Neutrophil (primary cell): ENCODE results near the gene TOP2B.

Experiments used
- H3K27ac ChIP-seq: fragments of 200-600 bp; sonication (generic); 2 replicates; pipeline ENCODE4 v1.5.1; 2016; ENCODE audit warnings: mild to moderate bottlenecking, moderate library complexity
- H3K27me3 ChIP-seq: fragments of 200-600 bp; sonication (generic); 2 replicates; pipeline ENCODE4 v1.6.0; 2016; ENCODE audit warnings: mild to moderate bottlenecking
- H3K36me3 ChIP-seq: fragments of 200-600 bp; sonication (generic); 2 replicates; pipeline ENCODE4 v1.5.1; 2017
- H3K4me1 ChIP-seq, 2 experiments: fragments of 200-600 bp in 1 of 2; sonication (generic) in 1 of 2; 1 replicate in 1 of 2; 2 replicates in 1 of 2; pipeline versions ENCODE4 v1.5.1 to v1.6.1; 2013 to 2016; ENCODE audit warnings: low read depth in 1 of 2, low read length in 1 of 2, mild to moderate bottlenecking in 1 of 2, moderate library complexity in 1 of 2; ENCODE audit not compliant: control insufficient read depth in 1 of 2, insufficient read depth in 1 of 2
- H3K4me3 ChIP-seq, 2 experiments: fragments of 200-600 bp in 1 of 2; sonication (generic) in 1 of 2; 1 replicate in 1 of 2; 2 replicates in 1 of 2; pipeline ENCODE4 v1.5.1; 2013 to 2016; ENCODE audit warnings: low read depth in 1 of 2, low read length in 1 of 2, mild to moderate bottlenecking in 1 of 2, moderate library complexity in 1 of 2
- H3K9me3 ChIP-seq: fragments of 200-600 bp; sonication (generic); 2 replicates; pipeline ENCODE4 v1.5.1; 2016
- TF ChIP-seq, protein P1 (sequence below): fragments of 200-600 bp; sonication (generic); IDR thresholded peaks from 2 replicates; pipeline ENCODE4 v1.5.1; 2016; ENCODE audit warnings: antibody characterized with exemption

Gene TOP2B

DNA sequence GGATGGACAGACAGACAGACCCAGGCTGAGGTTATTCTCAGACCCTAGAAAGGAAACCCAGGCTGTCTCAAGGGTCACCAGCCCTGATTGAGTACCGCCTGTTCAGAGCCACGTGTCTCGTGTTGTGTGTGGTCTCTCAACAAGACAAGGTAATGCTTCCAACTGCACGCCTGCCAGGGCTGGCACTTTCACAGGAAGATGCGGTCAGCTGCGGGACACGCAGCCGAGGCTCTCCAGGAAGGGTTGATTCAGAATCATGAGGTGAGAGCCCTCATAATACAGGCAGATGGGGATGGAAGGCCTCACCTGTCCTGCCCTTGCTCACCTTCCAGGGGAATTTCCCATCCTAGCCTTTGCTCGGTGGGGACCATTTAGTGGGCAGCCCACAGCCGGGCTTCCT lies 81.4 kb downstream of the TOP2B start:
- no peak overlapping the region for H3K27ac ChIP-seq
- H3K4me3 ChIP-seq = no peak overlapping the region
- no peaks in the 10 kb centered on the region for H3K36me3 ChIP-seq
- H3K27me3 ChIP-seq = no peaks in the 10 kb centered on the region
- H3K4me1 ChIP-seq = no peaks in the 10 kb centered on the region
- TF ChIP-seq, protein P1, sequence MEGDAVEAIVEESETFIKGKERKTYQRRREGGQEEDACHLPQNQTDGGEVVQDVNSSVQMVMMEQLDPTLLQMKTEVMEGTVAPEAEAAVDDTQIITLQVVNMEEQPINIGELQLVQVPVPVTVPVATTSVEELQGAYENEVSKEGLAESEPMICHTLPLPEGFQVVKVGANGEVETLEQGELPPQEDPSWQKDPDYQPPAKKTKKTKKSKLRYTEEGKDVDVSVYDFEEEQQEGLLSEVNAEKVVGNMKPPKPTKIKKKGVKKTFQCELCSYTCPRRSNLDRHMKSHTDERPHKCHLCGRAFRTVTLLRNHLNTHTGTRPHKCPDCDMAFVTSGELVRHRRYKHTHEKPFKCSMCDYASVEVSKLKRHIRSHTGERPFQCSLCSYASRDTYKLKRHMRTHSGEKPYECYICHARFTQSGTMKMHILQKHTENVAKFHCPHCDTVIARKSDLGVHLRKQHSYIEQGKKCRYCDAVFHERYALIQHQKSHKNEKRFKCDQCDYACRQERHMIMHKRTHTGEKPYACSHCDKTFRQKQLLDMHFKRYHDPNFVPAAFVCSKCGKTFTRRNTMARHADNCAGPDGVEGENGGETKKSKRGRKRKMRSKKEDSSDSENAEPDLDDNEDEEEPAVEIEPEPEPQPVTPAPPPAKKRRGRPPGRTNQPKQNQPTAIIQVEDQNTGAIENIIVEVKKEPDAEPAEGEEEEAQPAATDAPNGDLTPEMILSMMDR = no peak
- H3K9me3 ChIP-seq = no peaks in the 10 kb centered on the region

DNA sequence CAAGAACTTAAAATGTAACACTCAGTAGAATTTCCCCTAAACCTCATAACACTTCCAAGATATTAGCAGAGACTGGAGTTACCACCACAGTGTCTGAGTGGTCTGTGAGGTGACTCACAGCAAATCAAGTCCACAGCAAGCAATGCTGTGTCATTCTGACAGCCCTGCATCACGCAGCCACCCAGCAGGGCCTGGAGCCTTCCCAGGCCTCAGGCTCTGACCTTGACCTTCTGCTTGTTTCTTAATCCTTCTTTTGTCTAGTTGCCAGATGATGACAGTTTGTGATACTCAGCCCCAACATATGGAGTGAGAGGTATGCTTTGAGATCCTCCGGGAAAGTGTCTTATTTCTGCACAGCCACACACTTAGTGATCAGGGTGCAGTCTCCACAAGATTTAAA lies 82.5 kb downstream of the TOP2B start:
- Histone ChIP-seq H3K27me3 (no peaks in the 10 kb centered on the region), H3K36me3 (no peaks in the 10 kb centered on the region), H3K27ac (no peak overlapping the region), H3K4me3 (no peak overlapping the region), H3K4me1 (no peaks in the 10 kb centered on the region), H3K9me3 (no peaks in the 10 kb centered on the region)
- TF ChIP-seq, protein P1 = no peak

- no peaks in the 10 kb centered on the region for H3K36me3 ChIP-seq
- H3K27me3 ChIP-seq = no peaks in the 10 kb centered on the region
- no peaks in the 10 kb centered on the region for H3K9me3 ChIP-seq
- no peak overlapping the region for H3K27ac ChIP-seq
- H3K4me1 ChIP-seq = no peaks in the 10 kb centered on the region
- TF ChIP-seq, protein P1 = no peak
- H3K4me3 ChIP-seq = no peak overlapping the region
Measured at GRCh38 chr3:25581823-25582222, 82.9 kb downstream of the TOP2B start.

GRCh38 chr3:25581335-25581734 lies 83.4 kb downstream of the TOP2B start:
- no peaks in the 10 kb centered on the region for H3K9me3 ChIP-seq
- no peaks in the 10 kb centered on the region for H3K27me3 ChIP-seq
- TF ChIP-seq, protein P1 = no peak
- no peak overlapping the region for H3K27ac ChIP-seq
- no peaks in the 10 kb centered on the region for H3K36me3 ChIP-seq
- no peak overlapping the region for H3K4me3 ChIP-seq
- H3K4me1 ChIP-seq = no peaks in the 10 kb centered on the region

DNA sequence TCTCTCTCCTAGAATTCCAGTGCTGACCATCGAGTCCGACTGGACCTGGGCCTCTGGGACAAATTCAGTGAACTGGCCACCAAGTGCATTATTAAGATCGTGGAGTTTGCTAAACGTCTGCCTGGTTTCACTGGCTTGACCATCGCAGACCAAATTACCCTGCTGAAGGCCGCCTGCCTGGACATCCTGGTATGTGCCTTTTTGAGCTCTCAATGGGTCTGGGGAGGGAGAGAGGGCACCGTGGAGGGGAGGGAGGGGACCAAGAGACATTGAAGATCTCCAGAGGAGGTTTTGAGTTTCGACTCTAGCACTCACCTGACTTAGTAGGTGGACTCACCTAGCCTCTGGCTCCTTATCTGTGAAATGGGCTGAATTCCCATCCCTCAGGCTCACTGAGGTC lies 84.2 kb downstream of the TOP2B start:
- H3K4me3 ChIP-seq = no peak overlapping the region
- H3K36me3 ChIP-seq = no peaks in the 10 kb centered on the region
- no peak overlapping the region for H3K27ac ChIP-seq
- H3K4me1 ChIP-seq = no peaks in the 10 kb centered on the region
- TF ChIP-seq, protein P1 = no peak
- no peaks in the 10 kb centered on the region for H3K9me3 ChIP-seq
- H3K27me3 ChIP-seq = no peaks in the 10 kb centered on the region

DNA sequence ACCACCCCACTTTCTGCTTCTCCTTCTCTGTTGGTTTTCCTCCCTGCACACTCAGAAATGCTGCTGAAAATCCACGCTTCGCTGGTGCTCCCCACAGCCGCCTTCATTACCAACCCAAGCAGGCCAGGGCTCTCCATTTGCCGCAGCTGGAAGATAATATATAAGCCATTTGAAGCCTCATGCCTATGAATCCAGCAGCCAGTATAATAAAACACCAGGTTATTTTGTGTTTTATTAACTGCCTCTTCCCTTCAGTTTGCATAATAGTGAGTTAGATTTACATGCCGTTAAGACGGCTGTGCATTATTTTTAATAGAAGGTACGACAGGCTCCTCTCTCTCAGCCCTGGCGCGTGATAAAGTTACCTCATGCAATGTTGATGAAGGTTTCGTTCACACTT lies 86.6 kb downstream of the TOP2B start:
- H3K9me3 ChIP-seq = no peaks in the 10 kb centered on the region
- no peak overlapping the region for H3K27ac ChIP-seq
- H3K27me3 ChIP-seq = no peaks in the 10 kb centered on the region
- H3K4me3 ChIP-seq = no peak overlapping the region
- H3K4me1 ChIP-seq = no peaks in the 10 kb centered on the region
- no peaks in the 10 kb centered on the region for H3K36me3 ChIP-seq
- TF ChIP-seq, protein P1 = no peak
